IPS DF 19.7 (cell line): ENCODE results near the gene VPS13D.
"Not testable (repeated sequence)": the region's sequence is repeated elsewhere in the genome, so short reads cannot be mapped to it uniquely, and the experiment has no call there.

ENCODE experiments used
- DNase-seq: peaks from one replicate; pipeline ENCODE4 v3.0.0-alpha.2; 2013; ENCODE audit warnings: low read depth, low spot score

The VPS13D gene

GRCh38 chr1:12372761-12373160 lies 142.9 kb downstream of the VPS13D start:
- no peak for DNase-seq

GRCh38 chr1:12375133-12375829 lies 145.5 kb downstream of the VPS13D start:
- no peak for DNase-seq

GRCh38 chr1:12376236-12377045 lies 146.6 kb downstream of the VPS13D start:
- no peak for DNase-seq

GRCh38 chr1:12380326-12381249 lies 150.8 kb downstream of the VPS13D start:
- DNase-seq: no peak

GRCh38 chr1:12383001-12383400 lies 153.2 kb downstream of the VPS13D start:
- DNase-seq: no peak

GRCh38 chr1:12383786-12384185 lies 154.0 kb downstream of the VPS13D start:
- DNase-seq: no peak

GRCh38 chr1:12384836-12385456 lies 155.1 kb downstream of the VPS13D start:
- no peak for DNase-seq

- no peak for DNase-seq
Observed at GRCh38 chr1:12386130-12386529, 156.3 kb downstream of the VPS13D start.

GRCh38 chr1:12387641-12388040 lies 157.8 kb downstream of the VPS13D start:
- DNase-seq: no peak

GRCh38 chr1:12390296-12390695 lies 160.5 kb downstream of the VPS13D start:
- DNase-seq: not testable (repeated sequence)

GRCh38 chr1:12397462-12398450 lies 167.9 kb downstream of the VPS13D start:
- DNase-seq: no peak

- no peak for DNase-seq
Observed at GRCh38 chr1:12398479-12398878, 168.6 kb downstream of the VPS13D start.

GRCh38 chr1:12400027-12400693 lies 170.3 kb downstream of the VPS13D start:
- DNase-seq: no peak

- DNase-seq: no peak
Observed at GRCh38 chr1:12402159-12402673, 172.4 kb downstream of the VPS13D start.

GRCh38 chr1:12402842-12403241 lies 173.0 kb downstream of the VPS13D start:
- DNase-seq: no peak

- DNase-seq: no peak
Observed at GRCh38 chr1:12404918-12405317, 175.1 kb downstream of the VPS13D start.

GRCh38 chr1:12405325-12406210 lies 175.7 kb downstream of the VPS13D start:
- no peak for DNase-seq

- DNase-seq: no peak
Observed at GRCh38 chr1:12406211-12407021, 176.6 kb downstream of the VPS13D start.
